ENCODE results near the gene TMEM178B.

Gene TMEM178B

GRCh38 chr7:141263508-141263907 is 189.6 kb downstream of the TMEM178B start:
- no peak overlapping the region for H3K4me3 ChIP-seq (ENCODE audit: insufficient read length, low read depth)
- no peaks in the 10 kb centered on the region for H3K27me3 ChIP-seq (ENCODE audit: insufficient read depth, insufficient read length)
- H3K36me3 ChIP-seq (ENCODE audit: insufficient read depth, insufficient read length, low read length): no peaks in the 10 kb centered on the region
- no peak overlapping the region for H3K9ac ChIP-seq (ENCODE audit: insufficient read length, low read depth)
- DNase-seq (ENCODE audit: low read depth, low spot score): no peak
- no peaks in the 10 kb centered on the region for H3K4me1 ChIP-seq (ENCODE audit: insufficient read depth, insufficient read length)
- H3K9me3 ChIP-seq (ENCODE audit: insufficient read depth, low read length): peaks cover 4% of the 10 kb centered on the region; the same call in 1 of the 2 replicates
- TF ChIP-seq ZNF274 (IDR thresholded peaks at IDR 0.05; ENCODE audit: low read depth, low read length): no peak

GRCh38 chr7:141263983-141264382 is 190.1 kb downstream of the TMEM178B start:
- Histone ChIP-seq H3K27me3 (ENCODE audit: insufficient read depth, insufficient read length) (no peaks in the 10 kb centered on the region), H3K4me1 (ENCODE audit: insufficient read depth, insufficient read length) (no peaks in the 10 kb centered on the region), H3K36me3 (ENCODE audit: insufficient read depth, insufficient read length, low read length) (no peaks in the 10 kb centered on the region), H3K4me3 (ENCODE audit: insufficient read length, low read depth) (no peak overlapping the region), H3K9ac (ENCODE audit: insufficient read length, low read depth) (no peak overlapping the region), H3K9me3 (ENCODE audit: insufficient read depth, low read length) (peaks cover 2% of the 10 kb centered on the region; the same call in 1 of the 2 replicates)
- no peak for DNase-seq (ENCODE audit: low read depth, low spot score)
- TF ChIP-seq ZNF274 (IDR thresholded peaks at IDR 0.05; ENCODE audit: low read depth, low read length): no peak
- TF ChIP-seq SUZ12 (IDR thresholded peaks at IDR 0.05; ENCODE audit: extremely low read depth, insufficient read depth, insufficient read length): no peak
- TF ChIP-seq YY1 (IDR thresholded peaks at IDR 0.05; ENCODE audit: insufficient read depth, insufficient read length): no peak

GRCh38 chr7:141264511-141264910 is 190.6 kb downstream of the TMEM178B start:
- Histone ChIP-seq H3K9ac (ENCODE audit: insufficient read length, low read depth) (no peak overlapping the region), H3K4me3 (ENCODE audit: insufficient read length, low read depth) (no peak overlapping the region), H3K9me3 (ENCODE audit: insufficient read depth, low read length) (no peaks in the 10 kb centered on the region; the same call in 1 of the 2 replicates), H3K4me1 (ENCODE audit: insufficient read depth, insufficient read length) (no peaks in the 10 kb centered on the region), H3K27me3 (ENCODE audit: insufficient read depth, insufficient read length) (no peaks in the 10 kb centered on the region), H3K36me3 (ENCODE audit: insufficient read depth, insufficient read length, low read length) (no peaks in the 10 kb centered on the region)
- TF ChIP-seq SUZ12 (IDR thresholded peaks at IDR 0.05; ENCODE audit: extremely low read depth, insufficient read depth, insufficient read length): no peak
- TF ChIP-seq ZNF274 (IDR thresholded peaks at IDR 0.05; ENCODE audit: low read depth, low read length): no peak
- TF ChIP-seq YY1 (IDR thresholded peaks at IDR 0.05; ENCODE audit: insufficient read depth, insufficient read length): no peak
- no peak for DNase-seq (ENCODE audit: low read depth, low spot score)

GRCh38 chr7:141265668-141266067 is 191.8 kb downstream of the TMEM178B start:
- Histone ChIP-seq H3K4me1 (ENCODE audit: insufficient read depth, insufficient read length) (no peaks in the 10 kb centered on the region), H3K27me3 (ENCODE audit: insufficient read depth, insufficient read length) (no peaks in the 10 kb centered on the region), H3K4me3 (ENCODE audit: insufficient read length, low read depth) (no peak overlapping the region), H3K9ac (ENCODE audit: insufficient read length, low read depth) (no peak overlapping the region), H3K36me3 (ENCODE audit: insufficient read depth, insufficient read length, low read length) (no peaks in the 10 kb centered on the region), H3K9me3 (ENCODE audit: insufficient read depth, low read length) (no peaks in the 10 kb centered on the region)
- TF ChIP-seq YY1 (IDR thresholded peaks at IDR 0.05; ENCODE audit: insufficient read depth, insufficient read length): no peak
- TF ChIP-seq SUZ12 (IDR thresholded peaks at IDR 0.05; ENCODE audit: extremely low read depth, insufficient read depth, insufficient read length): no peak
- no peak for TF ChIP-seq ZNF274 (IDR thresholded peaks at IDR 0.05; ENCODE audit: low read depth, low read length)
- DNase-seq (ENCODE audit: low read depth, low spot score): no peak

GRCh38 chr7:141268614-141269013 is 194.8 kb downstream of the TMEM178B start:
- Histone ChIP-seq H3K9ac (ENCODE audit: insufficient read length, low read depth) (no peak overlapping the region), H3K9me3 (ENCODE audit: insufficient read depth, low read length) (no peaks in the 10 kb centered on the region), H3K36me3 (ENCODE audit: insufficient read depth, insufficient read length, low read length) (no peaks in the 10 kb centered on the region), H3K27me3 (ENCODE audit: insufficient read depth, insufficient read length) (no peaks in the 10 kb centered on the region), H3K4me1 (ENCODE audit: insufficient read depth, insufficient read length) (no peaks in the 10 kb centered on the region), H3K4me3 (ENCODE audit: insufficient read length, low read depth) (no peak overlapping the region)
- DNase-seq (ENCODE audit: low read depth, low spot score): no peak
- TF ChIP-seq ZNF274 (IDR thresholded peaks at IDR 0.05; ENCODE audit: low read depth, low read length) (no peak), SUZ12 (IDR thresholded peaks at IDR 0.05; ENCODE audit: extremely low read depth, insufficient read depth, insufficient read length) (no peak), YY1 (IDR thresholded peaks at IDR 0.05; ENCODE audit: insufficient read depth, insufficient read length) (no peak)

GRCh38 chr7:141271451-141271850 is 197.6 kb downstream of the TMEM178B start:
- H3K27me3 ChIP-seq (ENCODE audit: insufficient read depth, insufficient read length): no peaks in the 10 kb centered on the region
- H3K9me3 ChIP-seq (ENCODE audit: insufficient read depth, low read length): no peaks in the 10 kb centered on the region
- H3K4me1 ChIP-seq (ENCODE audit: insufficient read depth, insufficient read length): no peaks in the 10 kb centered on the region
- H3K9ac ChIP-seq (ENCODE audit: insufficient read length, low read depth): no peak overlapping the region
- TF ChIP-seq ZNF274 (IDR thresholded peaks at IDR 0.05; ENCODE audit: low read depth, low read length) (no peak), YY1 (IDR thresholded peaks at IDR 0.05; ENCODE audit: insufficient read depth, insufficient read length) (no peak), SUZ12 (IDR thresholded peaks at IDR 0.05; ENCODE audit: extremely low read depth, insufficient read depth, insufficient read length) (no peak)
- no peaks in the 10 kb centered on the region for H3K36me3 ChIP-seq (ENCODE audit: insufficient read depth, insufficient read length, low read length)
- no peak overlapping the region for H3K4me3 ChIP-seq (ENCODE audit: insufficient read length, low read depth)
- no peak for DNase-seq (ENCODE audit: low read depth, low spot score)

GRCh38 chr7:141272417-141272816 is 198.6 kb downstream of the TMEM178B start:
- TF ChIP-seq ZNF274 (IDR thresholded peaks at IDR 0.05; ENCODE audit: low read depth, low read length) (no peak), SUZ12 (IDR thresholded peaks at IDR 0.05; ENCODE audit: extremely low read depth, insufficient read depth, insufficient read length) (no peak), YY1 (IDR thresholded peaks at IDR 0.05; ENCODE audit: insufficient read depth, insufficient read length) (no peak)
- Histone ChIP-seq H3K27me3 (ENCODE audit: insufficient read depth, insufficient read length) (no peaks in the 10 kb centered on the region), H3K4me3 (ENCODE audit: insufficient read length, low read depth) (no peak overlapping the region), H3K9me3 (ENCODE audit: insufficient read depth, low read length) (no peaks in the 10 kb centered on the region), H3K9ac (ENCODE audit: insufficient read length, low read depth) (no peak overlapping the region), H3K4me1 (ENCODE audit: insufficient read depth, insufficient read length) (no peaks in the 10 kb centered on the region), H3K36me3 (ENCODE audit: insufficient read depth, insufficient read length, low read length) (no peaks in the 10 kb centered on the region)
- DNase-seq (ENCODE audit: low read depth, low spot score): no peak

GRCh38 chr7:141275350-141275749 is 201.5 kb downstream of the TMEM178B start:
- Histone ChIP-seq H3K4me3 (ENCODE audit: insufficient read length, low read depth) (no peak overlapping the region), H3K27me3 (ENCODE audit: insufficient read depth, insufficient read length) (no peaks in the 10 kb centered on the region), H3K9ac (ENCODE audit: insufficient read length, low read depth) (no peak overlapping the region), H3K4me1 (ENCODE audit: insufficient read depth, insufficient read length) (no peaks in the 10 kb centered on the region), H3K9me3 (ENCODE audit: insufficient read depth, low read length) (no peaks in the 10 kb centered on the region), H3K36me3 (ENCODE audit: insufficient read depth, insufficient read length, low read length) (no peaks in the 10 kb centered on the region)
- TF ChIP-seq SUZ12 (IDR thresholded peaks at IDR 0.05; ENCODE audit: extremely low read depth, insufficient read depth, insufficient read length): no peak
- TF ChIP-seq YY1 (IDR thresholded peaks at IDR 0.05; ENCODE audit: insufficient read depth, insufficient read length): no peak
- TF ChIP-seq ZNF274 (IDR thresholded peaks at IDR 0.05; ENCODE audit: low read depth, low read length): no peak
- DNase-seq (ENCODE audit: low read depth, low spot score): no peak

All from NT2/D1 (cell line).